GM23338 (cell line): Measurements from ENCODE around the gene NFIC. TPM values are rescaled to one million over a fixed set of nuclear protein-coding genes. Genes with fewer than 3 reads are reported as not detected.

Source experiments
- ATAC-seq: fragments of 200-7000 bp; cut with Tn5 transposase; 3 replicates; pipeline ENCODE4 v1.9.1; 2020
- DNase-seq: peaks from one replicate; pipeline ENCODE4 v3.0.0-alpha.2; 2015; ENCODE audit warnings: low spot score
- H2AFZ ChIP-seq: fragments of 200-600 bp; sonication (generic); 2 replicates; pipeline ENCODE4 v1.8.0; 2016; ENCODE audit warnings: antibody characterized with exemption, mild to moderate bottlenecking, moderate library complexity
- H3F3A ChIP-seq: fragments of 200-600 bp; sonication (generic); replicated peaks from 2 replicates; pipeline ENCODE4 v1.8.0; 2017; ENCODE audit warnings: antibody characterized with exemption, mixed run types, low read depth
- H3K27ac ChIP-seq: fragments of 200-600 bp; sonication (generic); 2 replicates; pipeline ENCODE4 v1.6.1; 2016; ENCODE audit warnings: low read depth
- H3K27me3 ChIP-seq: fragments of 200-600 bp; sonication (generic); 2 replicates; pipeline ENCODE4 v1.8.0; 2016; ENCODE audit warnings: mild to moderate bottlenecking, mixed run types, moderate library complexity; ENCODE audit not compliant: insufficient read depth
- H3K36me3 ChIP-seq: fragments of 200-600 bp; sonication (generic); 2 replicates; pipeline ENCODE4 v1.8.0; 2016; ENCODE audit warnings: mild to moderate bottlenecking; ENCODE audit not compliant: insufficient read depth
- H3K4me1 ChIP-seq: fragments of 200-600 bp; sonication (generic); 2 replicates; pipeline ENCODE4 v1.8.0; 2016; ENCODE audit warnings: mild to moderate bottlenecking, moderate library complexity; ENCODE audit not compliant: insufficient read depth
- H3K4me2 ChIP-seq: fragments of 200-600 bp; sonication (generic); 2 replicates; pipeline ENCODE4 v1.7.1; 2017; ENCODE audit warnings: mixed run types
- H3K4me3 ChIP-seq: fragments of 200-600 bp; sonication (generic); 2 replicates; pipeline ENCODE4 v1.6.1; 2016; ENCODE audit warnings: mixed run types
- H3K79me2 ChIP-seq: fragments of 200-600 bp; sonication (generic); replicated peaks from 2 replicates; pipeline ENCODE4 v1.8.0; 2017; ENCODE audit warnings: mild to moderate bottlenecking; ENCODE audit not compliant: insufficient read depth
- H3K9me2 ChIP-seq: fragments of 200-600 bp; sonication (generic); 2 replicates; pipeline ENCODE4 v1.8.0; 2017; ENCODE audit not compliant: insufficient read depth
- H4K20me1 ChIP-seq: fragments of 200-600 bp; sonication (generic); replicated peaks from 2 replicates; pipeline ENCODE4 v1.8.0; 2017; ENCODE audit warnings: mild to moderate bottlenecking; ENCODE audit not compliant: insufficient read depth
- H3K27ac Mint-ChIP-seq: 2 replicates; pipeline ENCODE4 v1.8.0; 2020; ENCODE audit warnings: inconsistent platforms, mild to moderate bottlenecking, moderate library complexity, mixed read lengths
- H3K27me3 Mint-ChIP-seq: 3 replicates; pipeline ENCODE4 v1.8.0; 2022; ENCODE audit warnings: low read depth, mild to moderate bottlenecking, moderate library complexity, mixed read lengths, inconsistent platforms; ENCODE audit not compliant: insufficient read depth, poor library complexity
- H3K36me3 Mint-ChIP-seq: 3 replicates; pipeline ENCODE4 v1.8.0; 2021; ENCODE audit warnings: low read depth, mild to moderate bottlenecking, inconsistent platforms, moderate library complexity, mixed read lengths
- H3K4me1 Mint-ChIP-seq: 3 replicates; pipeline ENCODE4 v1.8.0; 2020; ENCODE audit warnings: mild to moderate bottlenecking, inconsistent platforms, mixed read lengths
- H3K4me3 Mint-ChIP-seq: 3 replicates; pipeline ENCODE4 v1.8.0; 2021; ENCODE audit warnings: moderate library complexity, mild to moderate bottlenecking, inconsistent platforms, mixed read lengths
- H3K9me3 Mint-ChIP-seq: 3 replicates; pipeline ENCODE4 v1.8.0; 2020; ENCODE audit warnings: moderate library complexity, mild to moderate bottlenecking, inconsistent platforms, mixed read lengths
- CREB1 ChIP-seq: fragments of 250-450 bp; sonication (Bioruptor Pico); IDR thresholded peaks from 2 replicates; pipeline ENCODE4 v1.5.0; 2020; ENCODE audit warnings: low read depth, mild to moderate bottlenecking, moderate library complexity
- CTCF ChIP-seq, 2 experiments: fragments of 200-600 bp in 1 of 2; sonication (generic) in 1 of 2; conservative IDR thresholded peaks; 2 replicates each; pipeline versions ENCODE4 v1.5.1 to v1.6.1; 2016 to 2017; ENCODE audit warnings: antibody characterized with exemption in 2 of 2, low read depth in 2 of 2, mild to moderate bottlenecking in 2 of 2, moderate library complexity in 1 of 2
- ETS1 ChIP-seq: IDR thresholded peaks from 2 replicates; pipeline ENCODE4 v1.6.1; 2016; ENCODE audit warnings: antibody characterized with exemption
- EZH2 ChIP-seq: fragments of 200-600 bp; sonication (generic); IDR thresholded peaks from one replicate; pipeline ENCODE4 v1.8.0; 2017; ENCODE audit warnings: antibody characterized with exemption, mild to moderate bottlenecking, low read depth; ENCODE audit not compliant: unreplicated experiment
- EZH2phosphoT487 ChIP-seq: fragments of 200-600 bp; sonication (generic); IDR thresholded peaks from one replicate; pipeline ENCODE4 v1.8.1; 2018; ENCODE audit warnings: antibody characterized with exemption; ENCODE audit not compliant: unreplicated experiment
- JUNB ChIP-seq: IDR thresholded peaks from one replicate; pipeline ENCODE4 v1.6.1; 2016; ENCODE audit warnings: antibody characterized with exemption; ENCODE audit not compliant: unreplicated experiment
- NANOG ChIP-seq: IDR thresholded peaks from 2 replicates; pipeline ENCODE4 v1.6.1; 2016; ENCODE audit warnings: antibody characterized with exemption, borderline replicate concordance
- POLR2AphosphoS5 ChIP-seq: IDR thresholded peaks from 2 replicates; pipeline ENCODE4 v1.6.1; 2016; ENCODE audit warnings: antibody characterized with exemption, low read depth
- REST ChIP-seq: IDR thresholded peaks from one replicate; pipeline ENCODE4 v1.6.1; 2018; ENCODE audit warnings: antibody characterized with exemption; ENCODE audit not compliant: unreplicated experiment
- STAT1 ChIP-seq: IDR thresholded peaks from one replicate; pipeline ENCODE4 v1.6.1; 2016; ENCODE audit warnings: antibody characterized with exemption; ENCODE audit not compliant: unreplicated experiment
- ZNF114 ChIP-seq: fragments of 250-450 bp; sonication (Bioruptor Pico); IDR thresholded peaks from 2 replicates; pipeline ENCODE4 v1.5.0; 2020; ENCODE audit warnings: mild to moderate bottlenecking, moderate library complexity
- ZNF331 ChIP-seq: fragments of 250-450 bp; sonication (Bioruptor Pico); IDR thresholded peaks from 2 replicates; pipeline ENCODE4 v1.5.0; 2020; ENCODE audit warnings: low read depth, mild to moderate bottlenecking, moderate library complexity
- ZNF462 ChIP-seq: fragments of 250-450 bp; sonication (Bioruptor Pico); IDR thresholded peaks from 2 replicates; pipeline ENCODE4 v1.5.0; 2020; ENCODE audit warnings: mild to moderate bottlenecking, moderate library complexity
- polyA plus RNA-seq: library from polyadenylated mRNA; unstranded; fragments of >200 nt; fragmentation: Nextera tagmentation; extraction: Ambion mirVana; gene quantifications from 2 replicates; pipeline ENCODE4 v1.2.1, GENCODE V29; 2016
- total RNA-seq: library from RNA; depleted of rRNA; stranded (reverse); fragments of >200 nt; shearing (Covaris generic); gene quantifications from 2 replicates; pipeline ENCODE4 v1.2.3, GENCODE V29; 2014

NFIC gene
- total and polyA plus RNA-seq, 2 experiments from 2014 or later: 1.3 to 5.3 TPM

DNA sequence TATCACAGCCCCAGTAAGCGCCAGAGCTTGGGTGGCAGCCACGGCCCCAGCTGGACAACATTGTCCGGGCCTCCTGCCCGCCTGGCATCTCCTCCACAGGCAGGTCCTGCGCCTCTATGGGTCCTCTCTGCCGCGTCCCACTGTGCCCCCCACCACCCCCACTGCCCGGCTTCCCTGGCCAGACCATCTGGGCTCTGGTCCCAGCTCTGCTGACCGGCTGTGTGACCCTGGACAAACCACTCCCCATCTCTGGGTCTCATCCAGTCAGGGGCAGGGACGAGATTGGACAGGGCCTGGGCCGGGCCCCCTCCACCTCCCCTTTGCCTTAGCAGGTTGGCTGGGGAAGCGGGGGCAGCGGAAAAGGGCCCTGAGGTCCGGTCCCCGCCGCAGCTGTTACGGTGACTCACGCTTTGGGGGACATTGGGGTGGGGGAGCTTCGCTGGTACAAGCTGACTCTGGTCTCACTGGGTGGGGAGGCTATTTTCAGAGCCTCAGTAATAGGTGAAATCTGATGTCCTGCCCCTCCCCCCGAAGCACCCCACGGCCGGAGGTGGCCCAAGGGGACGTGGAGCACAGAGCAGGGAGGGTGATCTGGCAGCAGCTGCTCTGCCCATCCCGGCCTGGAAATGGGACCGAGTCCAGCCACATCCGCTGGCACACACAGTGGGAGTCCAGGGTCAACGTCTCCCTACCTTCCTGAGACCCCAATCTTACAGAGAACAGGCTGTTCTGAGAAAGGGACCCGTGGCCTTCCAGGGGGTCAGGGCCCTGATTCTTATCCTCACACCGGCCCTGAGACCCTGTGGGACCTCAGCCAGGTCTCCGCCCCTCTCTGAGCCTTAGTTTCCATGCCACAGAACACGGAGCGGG lies 9.1 kb downstream of the NFIC start:
- Histone ChIP-seq H3F3A (no peaks in the 10 kb centered on the region), H3K27ac (no peak overlapping the region), H4K20me1 (no peaks in the 10 kb centered on the region), H3K27me3 (peaks cover 44% of the 10 kb centered on the region), H3K4me3 (no peak overlapping the region), H3K79me2 (no peaks in the 10 kb centered on the region), H2AFZ (no peak overlapping the region), H3K36me3 (no peaks in the 10 kb centered on the region), H3K9me2 (no peaks in the 10 kb centered on the region), H3K4me1 (peaks cover 4% of the 10 kb centered on the region; the same call in 1 of the 2 replicates), H3K4me2 (no peak overlapping the region)
- Mint-ChIP-seq H3K36me3 (no peaks in the 10 kb centered on the region), H3K27ac (no peak overlapping the region), H3K4me3 (no peak overlapping the region), H3K9me3 (no peaks in the 10 kb centered on the region), H3K27me3 (peaks cover 39% of the 10 kb centered on the region), H3K4me1 (peaks cover 6% of the 10 kb centered on the region)
- ATAC-seq (peak; percentile 20; the same call in 2 of the 3 replicates), DNase-seq (no peak)
- TF ChIP-seq POLR2AphosphoS5: no peak
- TF ChIP-seq ZNF462 (CRISPR knock-in tag): no peak
- no peak for TF ChIP-seq ZNF114
- TF ChIP-seq EZH2: no peak
- no peak for TF ChIP-seq REST
- TF ChIP-seq STAT1: no peak
- TF ChIP-seq EZH2phosphoT487: no peak
- no peak for TF ChIP-seq NANOG
- no peak for TF ChIP-seq ETS1
- TF ChIP-seq ZNF331 (CRISPR knock-in tag): no peak
- no peak for TF ChIP-seq JUNB
- no peak for TF ChIP-seq CREB1 (CRISPR knock-in tag)
- TF ChIP-seq CTCF (conservative IDR thresholded peaks at IDR 0.05; ENCODE audit: low read depth in 2 of 2): no peak
